OCI-LY3 (cell line): ENCODE measurements around the gene SIN3B.

Source experiments
- H2AFZ ChIP-seq: fragments of 200-600, 300-600 bp; shearing (Covaris generic); 2 replicates; pipeline ENCODE4 v1.6.0; 2014; ENCODE audit warnings: antibody characterized with exemption, low read depth, low read length
- H3K27ac ChIP-seq: fragments of 200-600, 300-600 bp; sonication (generic); 2 replicates; pipeline ENCODE4 v1.5.1; 2014; ENCODE audit warnings: mild to moderate bottlenecking, low read length, moderate library complexity, mixed read lengths
- H3K27me3 ChIP-seq: fragments of 200-600, 300-600 bp; sonication (generic); 2 replicates; pipeline ENCODE4 v1.6.1; 2014; ENCODE audit warnings: low read depth, low read length, mixed read lengths
- H3K36me3 ChIP-seq: fragments of 200-600, 300-600 bp; sonication (generic); replicated peaks from 2 replicates; pipeline ENCODE3; 2014; ENCODE audit warnings: low read depth, low read length, mixed read lengths
- H3K4me1 ChIP-seq: fragments of 300-600, 200-600 bp; sonication (generic); 2 replicates; pipeline ENCODE4 v1.6.1; 2014; ENCODE audit warnings: low read length, mixed read lengths
- H3K4me2 ChIP-seq: fragments of 200-600, 300-600 bp; sonication (generic); 2 replicates; pipeline ENCODE4 v1.6.1; 2014; ENCODE audit warnings: low read length, mixed read lengths
- H3K4me3 ChIP-seq: fragments of 300-600, 200-600 bp; sonication (generic); 2 replicates; pipeline ENCODE4 v1.5.1; 2014; ENCODE audit warnings: antibody characterized with exemption, mild to moderate bottlenecking, low read length, moderate library complexity
- H3K79me2 ChIP-seq: fragments of 300-600, 200-600 bp; shearing (Covaris generic); 2 replicates; pipeline ENCODE4 v1.6.1; 2014; ENCODE audit warnings: mild to moderate bottlenecking, low read length, mixed read lengths
- H3K9ac ChIP-seq: fragments of 300-600, 200-600 bp; shearing (Covaris generic); 2 replicates; pipeline ENCODE4 v1.6.0; 2014; ENCODE audit warnings: mild to moderate bottlenecking, low read length, moderate library complexity
- H3K9me3 ChIP-seq: fragments of 200-600, 300-600 bp; shearing (Covaris generic); 2 replicates; pipeline ENCODE4 v1.6.1; 2014; ENCODE audit warnings: low read length, mixed read lengths; ENCODE audit not compliant: insufficient read depth
- H4K20me1 ChIP-seq: fragments of 200-600, 300-600 bp; sonication (generic); 2 replicates; pipeline ENCODE4 v1.6.1; 2016; ENCODE audit warnings: low read length, mixed read lengths; ENCODE audit not compliant: insufficient read depth
- CTCF ChIP-seq: fragments of 200-600, 300-600 bp; sonication (generic); IDR thresholded peaks from 2 replicates; pipeline ENCODE4 v1.5.1; 2014; ENCODE audit warnings: antibody characterized with exemption, low read length, low read depth
- EZH2phosphoT487 ChIP-seq: fragments of 200-600 bp; shearing (Covaris generic); IDR thresholded peaks from 2 replicates; pipeline ENCODE4 v1.6.1; 2018; ENCODE audit warnings: antibody characterized with exemption, mixed run types, low read depth

Gene SIN3B

GRCh38 chr19:16889883-16890460 lies 60.8 kb downstream of the SIN3B start:
- no peak overlapping the region for H3K4me3 ChIP-seq
- H3K9me3 ChIP-seq: no peaks in the 10 kb centered on the region
- no peak overlapping the region for H3K4me2 ChIP-seq
- no peaks in the 10 kb centered on the region for H3K79me2 ChIP-seq
- TF ChIP-seq EZH2phosphoT487: no peak
- TF ChIP-seq CTCF: no peak
- H2AFZ ChIP-seq: no peak overlapping the region
- H4K20me1 ChIP-seq: no peaks in the 10 kb centered on the region
- H3K4me1 ChIP-seq: no peaks in the 10 kb centered on the region
- no peaks in the 10 kb centered on the region for H3K36me3 ChIP-seq
- no peak overlapping the region for H3K9ac ChIP-seq
- H3K27me3 ChIP-seq: no peaks in the 10 kb centered on the region
- H3K27ac ChIP-seq: no peak overlapping the region

GRCh38 chr19:16890461-16891184 lies 61.4 kb downstream of the SIN3B start:
- H3K4me1 ChIP-seq: no peaks in the 10 kb centered on the region
- H4K20me1 ChIP-seq: no peaks in the 10 kb centered on the region
- H3K79me2 ChIP-seq: no peaks in the 10 kb centered on the region
- TF ChIP-seq CTCF: no peak
- TF ChIP-seq EZH2phosphoT487: no peak
- H2AFZ ChIP-seq: no peak overlapping the region
- no peak overlapping the region for H3K4me3 ChIP-seq
- no peak overlapping the region for H3K27ac ChIP-seq
- H3K27me3 ChIP-seq: no peaks in the 10 kb centered on the region
- no peaks in the 10 kb centered on the region for H3K36me3 ChIP-seq
- no peak overlapping the region for H3K4me2 ChIP-seq
- no peaks in the 10 kb centered on the region for H3K9me3 ChIP-seq
- H3K9ac ChIP-seq: no peak overlapping the region

GRCh38 chr19:16891696-16892382 lies 62.6 kb downstream of the SIN3B start:
- H3K79me2 ChIP-seq: no peaks in the 10 kb centered on the region
- H3K4me1 ChIP-seq: no peaks in the 10 kb centered on the region
- no peak overlapping the region for H2AFZ ChIP-seq
- H3K27me3 ChIP-seq: no peaks in the 10 kb centered on the region
- H3K27ac ChIP-seq: no peak overlapping the region
- no peak overlapping the region for H3K9ac ChIP-seq
- H3K4me2 ChIP-seq: no peak overlapping the region
- TF ChIP-seq CTCF: no peak
- TF ChIP-seq EZH2phosphoT487: no peak
- no peaks in the 10 kb centered on the region for H3K36me3 ChIP-seq
- H3K4me3 ChIP-seq: no peak overlapping the region
- no peaks in the 10 kb centered on the region for H4K20me1 ChIP-seq
- H3K9me3 ChIP-seq: no peaks in the 10 kb centered on the region

GRCh38 chr19:16892436-16892835 lies 63.2 kb downstream of the SIN3B start:
- Histone ChIP-seq H3K4me1 (no peaks in the 10 kb centered on the region), H3K79me2 (no peaks in the 10 kb centered on the region), H3K9ac (no peak overlapping the region), H4K20me1 (no peaks in the 10 kb centered on the region), H3K36me3 (no peaks in the 10 kb centered on the region), H3K27me3 (no peaks in the 10 kb centered on the region), H3K4me2 (no peak overlapping the region), H3K27ac (no peak overlapping the region), H3K9me3 (no peaks in the 10 kb centered on the region), H3K4me3 (no peak overlapping the region), H2AFZ (no peak overlapping the region)
- TF ChIP-seq EZH2phosphoT487 (no peak), CTCF (no peak)
